ENCODE results near the gene CRIM1.
"Not testable (repeated sequence)": the region's sequence is repeated elsewhere in the genome, so short reads cannot be mapped to it uniquely, and the experiment has no call there.

Gene CRIM1, protein sequence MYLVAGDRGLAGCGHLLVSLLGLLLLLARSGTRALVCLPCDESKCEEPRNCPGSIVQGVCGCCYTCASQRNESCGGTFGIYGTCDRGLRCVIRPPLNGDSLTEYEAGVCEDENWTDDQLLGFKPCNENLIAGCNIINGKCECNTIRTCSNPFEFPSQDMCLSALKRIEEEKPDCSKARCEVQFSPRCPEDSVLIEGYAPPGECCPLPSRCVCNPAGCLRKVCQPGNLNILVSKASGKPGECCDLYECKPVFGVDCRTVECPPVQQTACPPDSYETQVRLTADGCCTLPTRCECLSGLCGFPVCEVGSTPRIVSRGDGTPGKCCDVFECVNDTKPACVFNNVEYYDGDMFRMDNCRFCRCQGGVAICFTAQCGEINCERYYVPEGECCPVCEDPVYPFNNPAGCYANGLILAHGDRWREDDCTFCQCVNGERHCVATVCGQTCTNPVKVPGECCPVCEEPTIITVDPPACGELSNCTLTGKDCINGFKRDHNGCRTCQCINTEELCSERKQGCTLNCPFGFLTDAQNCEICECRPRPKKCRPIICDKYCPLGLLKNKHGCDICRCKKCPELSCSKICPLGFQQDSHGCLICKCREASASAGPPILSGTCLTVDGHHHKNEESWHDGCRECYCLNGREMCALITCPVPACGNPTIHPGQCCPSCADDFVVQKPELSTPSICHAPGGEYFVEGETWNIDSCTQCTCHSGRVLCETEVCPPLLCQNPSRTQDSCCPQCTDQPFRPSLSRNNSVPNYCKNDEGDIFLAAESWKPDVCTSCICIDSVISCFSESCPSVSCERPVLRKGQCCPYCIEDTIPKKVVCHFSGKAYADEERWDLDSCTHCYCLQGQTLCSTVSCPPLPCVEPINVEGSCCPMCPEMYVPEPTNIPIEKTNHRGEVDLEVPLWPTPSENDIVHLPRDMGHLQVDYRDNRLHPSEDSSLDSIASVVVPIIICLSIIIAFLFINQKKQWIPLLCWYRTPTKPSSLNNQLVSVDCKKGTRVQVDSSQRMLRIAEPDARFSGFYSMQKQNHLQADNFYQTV

DNA sequence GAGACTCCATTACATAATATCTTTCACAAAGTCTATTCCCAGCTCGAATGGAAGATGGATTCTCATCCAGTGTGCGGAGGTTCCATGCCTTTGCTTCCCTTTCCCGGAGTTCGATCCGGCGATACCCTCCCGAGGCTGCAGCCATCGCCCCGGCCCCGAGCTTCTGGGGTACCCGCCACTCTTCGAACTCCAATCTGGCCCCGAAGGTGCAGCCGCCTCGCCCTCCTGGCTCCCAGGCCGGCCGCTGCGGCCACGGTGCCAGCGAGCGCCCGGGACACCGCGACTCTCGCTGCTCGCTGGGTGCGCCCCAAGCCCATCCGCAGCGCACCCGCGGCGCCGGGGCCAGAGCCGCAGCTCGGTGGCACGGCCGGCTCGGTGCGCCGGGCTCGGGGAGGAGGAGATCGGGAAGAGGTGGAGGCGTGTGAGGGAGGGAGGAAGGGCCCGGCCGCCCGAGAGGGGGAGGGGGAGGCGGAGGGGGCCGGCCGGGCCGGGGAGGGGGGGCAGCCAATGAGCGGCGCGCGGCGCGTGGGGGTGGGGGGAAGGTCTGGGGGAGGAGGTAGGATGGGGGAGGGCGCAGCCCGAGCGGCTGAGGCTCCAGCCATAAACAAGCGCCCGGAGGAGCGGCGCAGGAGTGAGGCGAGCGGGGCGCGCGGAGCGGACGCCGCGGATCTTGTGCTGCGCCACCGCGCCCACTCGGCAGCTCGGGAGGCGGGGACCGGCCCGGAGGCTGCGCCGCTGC, at the start of gene CRIM1:
CRIM1 (plus strand) TSS at position 628 of the 739 bp plus-strand sequence. CDS start 515 bp downstream, outside the sequence.
- DNase-seq: peak in 55 of 56 donors; percentile 15 to 88 (median 76)

DNA sequence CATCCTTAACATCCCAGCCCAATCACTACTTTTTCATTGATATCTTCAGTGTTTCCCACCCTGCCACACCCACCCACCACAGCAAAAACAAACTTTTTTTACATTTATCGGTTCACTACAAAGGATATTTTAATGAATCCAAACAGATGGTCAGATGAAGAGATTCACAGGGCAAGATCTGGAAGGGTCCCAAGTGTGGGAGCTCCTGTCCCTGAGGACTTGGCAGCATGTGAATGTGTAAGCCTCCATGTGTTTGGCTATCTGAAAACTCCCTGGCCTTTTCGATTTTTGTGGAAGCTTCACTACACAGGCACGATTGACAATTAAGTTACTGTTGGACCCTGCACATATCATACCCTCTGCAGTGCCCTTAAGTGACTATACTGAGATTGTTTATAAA, 48.1 kb upstream of the CRIM1 start:
- DNase-seq: no peak

DNA sequence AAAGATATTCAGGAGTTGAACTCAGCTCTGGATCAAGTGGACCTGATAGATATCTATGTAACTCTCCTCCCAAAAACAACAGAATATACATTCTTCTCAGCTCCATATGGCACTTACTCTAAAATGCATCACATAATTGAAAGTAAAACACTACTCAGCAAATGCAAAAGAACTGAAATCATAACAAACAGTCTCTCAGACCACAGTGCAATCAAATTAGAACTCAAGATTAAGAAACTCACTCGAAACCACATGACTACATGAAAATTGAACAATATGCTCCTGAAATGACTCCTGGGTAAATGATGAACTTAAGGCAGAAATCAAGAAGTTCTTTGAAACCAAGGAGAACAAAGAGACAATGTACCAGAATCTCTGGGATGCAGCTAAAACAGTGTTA, 45.1 kb upstream of the CRIM1 start:
- not testable (repeated sequence) for DNase-seq

DNA sequence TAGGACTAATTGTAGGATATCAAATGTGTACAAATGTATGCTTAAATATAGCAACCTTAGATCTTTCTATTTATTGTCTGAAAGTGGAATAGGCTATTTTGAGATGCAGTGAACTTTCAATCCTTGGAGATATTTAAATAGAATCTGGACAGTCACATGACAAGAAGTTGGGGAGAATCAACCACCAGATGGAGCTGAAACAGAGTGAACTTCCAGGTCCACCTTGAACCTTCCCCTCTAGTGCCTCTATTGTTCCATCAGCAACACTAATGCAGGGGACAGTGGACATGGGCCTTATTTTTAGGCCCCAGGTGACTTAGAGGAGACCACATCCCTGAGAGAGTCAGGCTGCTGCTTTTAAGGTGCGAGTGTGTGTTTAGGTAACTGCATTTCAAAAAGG, 37.0 kb upstream of the CRIM1 start:
- DNase-seq: no peak

DNA sequence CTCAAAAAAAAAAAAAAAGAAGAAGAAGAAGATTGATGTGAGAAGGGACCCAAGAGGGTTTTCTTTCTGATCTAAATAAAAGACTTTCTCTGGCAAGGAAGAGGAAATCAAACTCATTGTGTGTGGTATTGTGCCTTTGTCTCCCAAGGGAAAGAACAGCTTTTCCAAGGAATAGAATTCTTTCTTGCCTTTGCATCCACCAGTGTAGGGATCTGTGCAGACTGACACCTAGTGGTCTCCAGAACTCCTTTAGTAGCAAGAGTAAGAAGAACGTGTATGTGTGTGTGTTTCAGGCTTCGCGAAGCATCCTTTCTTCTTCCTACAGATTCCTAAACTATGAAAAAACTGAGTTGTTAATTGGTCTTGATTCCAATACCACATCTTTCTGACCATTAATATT, 33.5 kb upstream of the CRIM1 start:
- DNase-seq: peak in 6 of 56 donors; percentile 1 to 25 (median 4)

DNA sequence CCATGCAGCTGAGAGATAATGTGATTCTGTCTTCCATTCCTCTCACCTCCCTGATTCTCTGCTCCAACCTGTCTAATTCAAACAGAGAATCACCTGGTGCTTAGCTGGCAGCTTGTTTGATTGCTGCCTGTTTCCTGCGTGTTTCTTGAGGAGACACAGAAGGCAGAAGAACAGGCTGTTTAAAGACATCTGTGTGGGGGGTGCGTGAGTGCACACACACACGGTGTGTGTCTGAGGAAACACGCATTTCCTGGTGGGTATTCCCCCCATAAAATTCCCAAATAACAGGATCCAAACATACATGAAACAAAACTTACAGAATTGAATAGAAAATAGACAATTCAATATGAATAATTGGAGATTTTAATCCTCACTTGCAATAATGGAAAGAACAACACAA, 29.3 kb upstream of the CRIM1 start:
- no peak for DNase-seq

DNA sequence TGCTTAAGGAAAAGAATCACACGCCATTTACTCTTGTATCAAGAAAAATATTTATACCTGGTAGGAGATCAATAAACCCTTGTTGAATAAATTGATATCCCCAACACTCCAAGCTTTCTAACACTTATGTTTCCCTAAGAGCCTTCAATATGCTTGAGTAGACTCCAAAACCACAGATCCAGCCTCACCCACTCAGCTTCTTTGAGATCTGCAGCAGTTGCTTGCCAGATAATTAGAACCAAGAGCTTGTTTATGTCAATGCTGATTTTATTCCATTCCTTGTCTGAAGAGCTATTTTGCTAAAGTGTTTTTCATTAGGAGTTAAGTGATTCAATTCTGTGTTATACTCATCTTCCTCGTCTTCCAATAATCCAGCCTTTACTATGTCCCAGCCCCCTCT, 26.3 kb upstream of the CRIM1 start:
- peak in 4 of 56 donors; percentile 6 to 43 (median 10) for DNase-seq

DNA sequence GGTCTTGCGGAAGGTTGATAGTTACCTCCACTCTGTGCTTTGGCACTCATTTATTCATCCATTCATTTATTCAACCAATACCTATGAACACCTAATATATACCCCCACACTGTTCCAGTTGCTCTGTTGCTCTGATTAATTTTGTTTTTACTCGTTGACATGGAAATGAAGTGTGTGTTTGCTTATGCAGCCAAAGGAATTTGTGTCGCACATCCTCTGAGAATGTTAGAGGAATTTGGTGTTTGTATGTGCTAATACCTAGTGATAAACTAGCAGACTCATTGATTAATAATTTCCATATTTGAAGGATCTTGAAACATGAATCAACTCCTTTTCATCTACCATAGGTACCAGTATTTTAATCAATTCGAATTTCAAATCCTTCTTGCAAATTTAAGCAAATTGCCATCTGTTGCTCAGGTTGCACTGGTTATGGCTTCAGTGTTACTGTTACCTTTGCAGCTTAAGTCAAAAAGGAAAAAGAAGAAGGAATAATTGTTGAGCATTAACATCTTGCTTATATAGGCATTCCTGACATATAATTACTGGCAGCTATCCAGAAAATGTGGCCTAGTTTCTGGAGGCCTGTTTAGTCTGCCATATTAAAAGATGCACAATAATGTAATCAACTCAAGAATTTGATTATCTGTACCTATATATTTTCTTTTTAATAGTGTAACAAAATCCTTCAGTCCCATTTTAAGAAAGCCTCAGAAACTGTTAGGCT, 25.7 kb upstream of the CRIM1 start:
- DNase-seq: no peak

DNA sequence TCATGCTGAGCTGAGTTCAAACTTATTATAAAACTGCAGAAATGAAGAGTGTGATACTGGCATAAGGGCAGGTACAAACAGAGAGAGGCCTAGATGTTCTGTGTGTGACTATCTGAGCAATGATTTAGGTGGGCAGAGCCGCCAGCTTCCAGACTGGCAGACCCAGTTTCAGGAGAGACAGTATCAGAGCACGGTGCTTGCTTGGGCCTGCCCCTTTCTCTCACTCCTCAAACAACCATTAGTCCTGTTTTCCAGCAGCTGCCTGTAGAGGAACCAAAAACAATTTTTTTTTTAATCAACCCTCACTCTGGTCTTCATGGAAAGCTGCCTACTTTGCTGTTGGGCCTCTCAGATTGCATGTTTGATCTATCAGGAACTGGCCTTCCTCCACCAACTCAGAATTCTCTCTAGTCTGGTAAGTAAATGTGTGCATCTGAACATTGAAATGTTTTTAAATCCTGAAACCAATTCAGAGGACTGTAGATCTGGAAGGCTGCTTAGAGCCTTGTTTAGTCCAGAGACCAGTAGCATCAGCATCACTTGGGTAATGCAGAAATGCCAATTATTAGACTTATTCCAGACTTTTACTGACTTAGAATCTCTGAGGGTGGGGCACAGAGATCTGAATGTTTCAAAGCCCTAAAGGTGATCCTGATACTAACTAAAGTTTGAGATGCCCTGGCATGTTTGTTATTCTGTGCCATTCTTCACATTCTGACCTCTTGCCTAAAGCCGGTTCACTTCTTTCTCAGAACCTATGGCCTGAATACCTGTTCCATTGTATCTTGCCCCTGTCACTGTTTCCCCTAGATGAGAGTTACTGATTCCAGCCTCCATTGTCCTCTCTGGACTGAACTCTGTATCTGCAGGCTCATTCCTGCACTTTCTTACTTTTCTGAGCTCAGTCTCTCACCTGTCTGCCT, 24.8 kb upstream of the CRIM1 start:
- no peak for DNase-seq

DNA sequence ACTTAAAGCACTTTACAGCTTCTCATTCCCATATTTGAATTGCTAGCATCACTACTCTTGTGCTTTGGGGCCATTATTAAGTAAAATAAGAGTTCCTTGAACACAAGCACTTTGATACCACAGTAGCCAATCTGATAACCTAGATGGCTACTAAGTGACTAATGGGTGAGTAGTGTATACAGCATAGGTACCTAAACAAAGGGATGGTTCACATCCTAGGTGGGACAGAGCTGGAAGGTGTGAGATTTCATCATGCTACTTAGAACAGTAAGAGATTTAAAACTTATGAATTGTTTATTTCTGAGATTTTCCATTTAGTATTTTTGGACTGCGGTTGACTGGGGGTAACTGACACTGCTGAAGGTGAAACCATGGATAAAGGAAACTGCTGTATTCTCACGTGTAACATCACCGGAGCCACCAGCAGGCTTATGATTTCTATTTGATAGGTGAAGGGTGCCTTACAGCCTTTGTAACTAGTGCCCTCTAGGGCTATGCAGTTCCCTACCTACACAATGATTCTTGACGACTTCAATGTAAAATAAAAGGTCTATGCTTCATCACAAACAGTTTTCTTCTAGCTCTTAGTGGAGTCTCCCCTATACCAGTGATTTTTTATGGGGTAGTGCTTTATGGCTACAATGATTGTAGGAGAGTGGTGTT, 22.1 kb upstream of the CRIM1 start:
- DNase-seq: no peak

DNA sequence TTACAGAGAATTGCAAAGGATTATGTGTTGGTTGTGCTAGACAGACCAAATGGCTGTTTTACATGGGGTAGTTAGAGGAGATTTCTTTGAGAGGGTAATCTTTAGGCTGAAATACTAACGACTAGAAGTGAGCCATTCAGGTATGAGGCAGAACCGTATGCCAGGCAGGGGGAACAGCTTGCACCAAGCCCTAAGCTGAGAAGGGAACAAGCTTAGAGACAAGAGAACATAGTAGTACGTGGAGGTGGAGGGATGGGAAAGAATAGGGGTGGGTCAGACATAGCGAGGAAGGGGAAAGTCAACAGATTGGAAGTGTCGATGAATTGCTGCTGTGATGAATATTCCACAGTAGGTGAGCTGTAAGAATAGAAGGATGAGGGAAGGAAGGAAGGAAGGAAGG, 20.0 kb upstream of the CRIM1 start:
- no peak for DNase-seq

DNA sequence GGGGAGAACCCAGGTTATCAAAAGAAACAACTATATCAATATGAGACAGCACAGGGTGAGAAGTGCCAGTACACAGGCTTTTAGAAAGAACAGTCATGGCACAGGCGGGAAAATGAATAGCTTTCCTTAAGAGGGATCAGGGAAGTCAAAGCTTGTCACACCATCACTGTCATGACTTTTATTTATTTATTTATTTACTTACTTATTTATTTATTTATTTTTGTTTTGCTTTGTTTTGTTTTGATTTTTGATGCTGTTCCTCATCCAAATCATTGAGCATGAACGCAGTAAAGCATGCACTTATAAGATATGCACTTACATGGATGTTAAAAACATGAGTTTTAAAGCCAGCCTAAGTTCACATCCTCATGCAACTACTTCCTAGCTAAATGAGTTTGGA, 19.3 kb upstream of the CRIM1 start:
- no peak for DNase-seq

DNA sequence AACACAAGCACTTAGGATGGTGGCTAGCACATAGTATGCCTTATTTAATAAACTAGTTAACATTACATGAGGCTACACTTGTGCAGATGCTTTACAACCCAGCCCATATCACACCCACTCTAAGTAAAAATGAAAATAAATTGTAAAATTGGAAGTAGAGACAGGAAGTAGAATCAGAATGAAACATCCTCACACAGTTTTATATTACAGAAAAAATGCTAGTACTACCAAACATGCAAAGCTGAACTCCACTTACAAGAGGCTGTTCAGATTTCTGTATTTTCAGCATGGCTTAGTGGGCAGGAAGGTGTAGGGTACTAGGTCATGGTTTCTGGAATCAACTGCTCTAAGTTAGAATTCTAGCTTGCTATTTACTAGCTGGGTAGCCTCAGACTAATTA, 18.2 kb upstream of the CRIM1 start:
- DNase-seq: no peak

DNA sequence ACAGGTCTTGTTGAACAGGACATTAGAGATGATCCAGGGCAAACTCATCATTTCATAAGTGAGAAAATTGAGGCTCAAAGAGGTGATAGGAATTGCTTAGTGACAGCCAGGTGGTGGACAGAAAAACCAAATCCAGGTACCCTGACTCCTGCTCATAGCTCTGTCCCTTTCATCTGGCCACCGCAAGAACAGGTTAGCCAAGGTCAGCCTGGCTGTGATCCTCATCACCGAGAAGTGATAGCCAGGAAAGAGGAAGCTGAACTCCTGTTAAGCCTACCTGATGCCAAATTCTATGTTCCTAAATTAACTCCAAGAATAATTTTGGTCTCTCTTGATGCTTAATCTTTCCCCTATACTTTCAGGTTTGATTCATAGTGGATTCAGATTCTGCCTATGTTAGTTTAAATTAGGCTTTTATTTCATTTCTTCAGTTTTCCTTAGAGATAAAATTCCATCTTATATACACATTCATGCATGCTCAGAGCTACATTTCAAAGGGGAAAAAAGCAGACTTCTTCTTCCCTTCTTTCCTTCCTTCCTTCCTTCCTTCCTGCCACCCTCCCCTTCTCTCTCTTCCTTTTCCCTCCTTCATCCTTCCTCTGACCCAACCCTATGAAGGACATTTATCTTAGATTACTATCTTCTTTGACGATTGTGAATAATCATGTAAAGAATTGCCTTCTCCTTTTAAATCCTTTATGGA, 17.3 kb upstream of the CRIM1 start:
- no peak for DNase-seq

DNA sequence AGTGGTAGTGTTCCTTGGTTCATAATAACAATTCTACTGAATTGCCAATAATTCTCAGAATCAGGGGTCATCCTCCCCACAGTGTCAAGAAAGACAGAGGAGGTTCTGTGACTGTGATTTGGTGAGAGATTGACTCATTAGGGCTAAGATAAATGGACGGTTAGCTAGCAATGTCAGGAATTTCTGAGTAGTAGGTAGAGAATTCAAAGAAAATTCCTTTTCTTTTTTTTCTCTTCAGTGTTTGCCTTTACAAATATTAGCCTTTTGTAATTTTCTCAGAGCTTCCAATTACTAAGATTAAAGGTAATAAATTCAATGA, 16.8 kb upstream of the CRIM1 start:
- DNase-seq: no peak

DNA sequence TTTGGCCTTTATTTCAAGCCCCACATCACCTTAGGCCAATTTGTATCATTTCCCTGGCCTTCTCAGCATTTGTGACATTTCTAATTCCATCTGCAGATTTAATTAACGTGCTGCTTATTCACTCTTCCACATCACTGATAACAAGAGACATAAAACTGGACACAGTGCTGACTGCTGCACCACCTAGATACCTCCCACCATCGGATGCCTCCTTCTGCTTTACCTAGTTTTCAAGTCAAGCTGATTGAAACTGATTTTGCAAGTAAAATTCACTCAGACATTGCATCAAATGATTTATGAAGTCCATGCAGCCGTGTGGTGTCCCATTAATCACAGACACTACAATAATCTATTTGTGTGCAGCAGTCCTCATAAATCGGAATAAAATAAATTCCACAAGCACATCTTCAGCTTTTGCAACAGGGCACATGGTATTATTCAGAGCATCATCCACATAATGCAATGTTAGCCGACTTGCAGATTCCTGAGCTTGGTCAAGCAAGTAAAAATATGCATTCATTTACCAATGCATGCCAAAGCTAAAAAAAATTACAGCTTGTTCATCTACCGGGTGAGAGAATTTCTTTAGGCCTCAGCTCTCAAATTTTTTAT, 15.9 kb upstream of the CRIM1 start:
- DNase-seq: no peak

DNA sequence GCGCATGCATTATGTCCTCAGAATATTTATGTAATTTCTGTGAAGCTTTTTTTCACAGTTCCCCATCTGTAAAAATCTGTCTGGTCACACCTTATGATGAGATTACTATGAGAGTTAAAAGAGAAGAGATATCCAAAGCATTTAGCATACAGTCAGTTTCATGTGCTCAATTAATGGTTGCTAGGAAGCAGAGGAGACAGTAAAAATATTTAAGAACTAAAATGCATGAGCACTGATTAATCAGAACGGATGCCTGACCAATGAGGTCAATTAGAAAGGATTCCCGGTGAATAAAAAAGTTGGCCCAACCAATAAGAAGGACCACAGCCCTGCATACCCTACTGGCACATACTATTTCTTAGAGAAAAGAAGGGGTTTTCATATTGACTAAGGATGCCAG, 12.0 kb upstream of the CRIM1 start:
- no peak for DNase-seq

DNA sequence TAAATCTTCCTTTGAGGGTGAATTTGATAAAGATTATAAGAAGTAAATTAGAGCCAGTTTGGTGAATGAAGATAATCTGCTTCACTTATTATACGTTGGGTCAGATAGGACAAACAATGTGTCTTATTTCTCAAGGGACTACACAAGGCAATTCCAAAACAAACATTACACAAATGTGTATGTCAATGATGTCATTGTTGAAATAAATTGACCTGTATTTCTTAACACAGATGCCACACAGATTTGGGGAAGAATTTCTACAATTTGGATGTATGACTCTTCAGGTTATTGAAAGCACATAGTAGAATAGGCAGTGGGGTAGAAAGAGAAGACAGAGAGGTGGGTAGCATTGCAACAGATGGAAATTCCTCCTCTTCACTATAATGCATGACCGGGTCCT, 6.9 kb upstream of the CRIM1 start:
- no peak for DNase-seq
